Heart right ventricle (tissue), 16 donors: Measurements from ENCODE around the gene MYOF. TPM values are rescaled to one million over a fixed set of nuclear protein-coding genes. Genes with fewer than 3 reads are reported as not detected.

Source experiments
- ATAC-seq, 8 donors: fragments of 200-7000 bp; cut with Tn5 transposase; one replicate each; pipeline ENCODE4 v1.9.1; 2020; ENCODE audit warnings: mild to moderate bottlenecking in 8 of 8, moderate library complexity in 8 of 8, moderate number of reproducible peaks in 1 of 8
- DNase-seq, 2 donors: peaks; one replicate each; pipeline ENCODE4 v3.0.0-alpha.2; 2020
- H3K27ac ChIP-seq, 10 donors: fragments of 200-600 bp; sonication (generic) in 2 of 10; one replicate each; pipeline versions ENCODE4 v1.5.0 to v1.8.0; 2020 to 2022; ENCODE audit warnings: mild to moderate bottlenecking in 3 of 10
- H3K27me3 ChIP-seq, 7 donors: fragments of 200-600 bp; one replicate each; pipeline ENCODE4 v1.8.0; 2021 to 2022; ENCODE audit warnings: mild to moderate bottlenecking in 2 of 7
- H3K36me3 ChIP-seq, 9 donors: fragments of 200-600 bp; sonication (generic) in 1 of 9; one replicate each; pipeline versions ENCODE4 v1.5.0 to v1.8.0; 2020 to 2022; ENCODE audit warnings: mild to moderate bottlenecking in 2 of 9
- H3K4me1 ChIP-seq, 9 donors: fragments of 200-600 bp; sonication (generic) in 1 of 9; one replicate each; pipeline versions ENCODE4 v1.5.0 to v1.8.0; 2020 to 2022; ENCODE audit warnings: mild to moderate bottlenecking in 4 of 9
- H3K4me3 ChIP-seq, 10 donors: fragments of 200-600 bp; sonication (generic) in 2 of 10; one replicate each; pipeline versions ENCODE4 v1.5.0 to v1.8.0; 2020 to 2022; ENCODE audit warnings: mild to moderate bottlenecking in 7 of 10, moderate library complexity in 2 of 10
- H3K9me3 ChIP-seq, 11 donors: fragments of 200-600 bp in 10 of 11; sonication (generic) in 2 of 11; one replicate each; pipeline versions ENCODE4 v1.5.0 to v1.8.0; 2013 to 2022; ENCODE audit warnings: mild to moderate bottlenecking in 2 of 11, control low read depth in 1 of 11, moderate library complexity in 1 of 11
- CTCF ChIP-seq, 9 donors: fragments of 200-600 bp; sonication (generic) in 2 of 9; IDR thresholded peaks; one replicate each; pipeline versions ENCODE4 v1.5.0 to v1.8.0; 2021 to 2022; ENCODE audit warnings: antibody characterized with exemption in 9 of 9, mild to moderate bottlenecking in 5 of 9, moderate library complexity in 1 of 9
- WGBS, 2 donors: extraction: QIAGEN DNeasy Blood & Tissue Kit; methylation state at CpG; one replicate each; pipeline ENCODE4 v1.1.7; 2013; ENCODE audit warnings: inconsistent platforms in 1 of 2; 5-methylcytosine and 5-hydroxymethylcytosine counted together
- intact Hi-C, 10 donors: fragments of 100-400 bp; cut with DNase I; formaldehyde crosslinking; loops; one replicate each; pipeline versions ENCODE4 v1.11.1 to v1.14.2; 2022
- polyA plus RNA-seq, 2 donors: library from polyadenylated mRNA; stranded (reverse); fragments of 200-250 nt; gene quantifications; one replicate each; pipeline ENCODE4 v1.2.3, GENCODE V29; 2013
- total RNA-seq, 10 donors: library from RNA; stranded (reverse); fragmentation: NEBNext Ultra II Directional in 3 of 10; extraction: Animal tissue kit (Norgen Biotek cat#: 25700) in 3 of 10; gene quantifications; one replicate each; pipeline versions ENCODE4 v1.2.1 to v1.2.4, GENCODE V29; 2021 to 2023
- donor health status: Arrhythmogenic right ventricular cardiomyopathy.
- donor health status: ischemic (EF 13 %, LVEDD 7.1; RV severe dilation, severe dysfunction).
- donor health status: healthy with polysubstance abuse.
- donor health status: DM: no; HTN: yes; CAD: no.
- donor health status: DM: no; HTN: no; CAD: no.
- donor health status: ischemic (EF 25% LVEDD 6.9; RV normal size, moderate dysfunction).
- donor health status: ischemic (EF 25% LVEDD 5.7; RV mildly dilated, moderate dysfunction).
- donor health status: healthy.
- donor health status: DM: yes; HTN: yes; CAD: no.
- donor health status: Ischemic cardiomyopathy.
- donor health status: ischemic (EF 35%, LVEDD 5.7; RV mildly dilated, moderate dysfunction).
- donor health status: nonischemic (EF 11% LVEDD 7.7; RV severe dilation, severe dysfunction).
- donor health status: DM: yes; HTN: yes; CAD: no.
- donor health status: PGD.
- donor health status: ischemic (EF 29% LVEDD 5.4; RV normal size, mild dysfunction).
- donor health status: nonischemic (EF 23%, LVEDD 6.1; RV moderate dilation, normal function).

MYOF gene
- total and polyA plus RNA-seq, 12 donors, result 14.5 to 54.6 (median 36.3) TPM

GRCh38 chr10:93300981-93301380 lies 181.2 kb downstream of the MYOF start:
- no peaks in the 10 kb centered on the region for H3K9me3 ChIP-seq
- no peaks in the 10 kb centered on the region for H3K4me1 ChIP-seq
- no peak overlapping the region for H3K4me3 ChIP-seq
- H3K27ac ChIP-seq, result no peak overlapping the region
- DNase-seq, result no peak
- intact Hi-C loops, result no loop called here
- peaks cover 0 to 15% (median under 1%) of the 10 kb centered on the region in 9 donors for H3K36me3 ChIP-seq
- WGBS, 2 donors, result 92 to 94% methylated on average over 5 of the region's 5 CpGs
- no peak for TF ChIP-seq CTCF (IDR thresholded peaks at IDR 0.05)
- no peaks in the 10 kb centered on the region for H3K27me3 ChIP-seq
- no peak for ATAC-seq

DNA sequence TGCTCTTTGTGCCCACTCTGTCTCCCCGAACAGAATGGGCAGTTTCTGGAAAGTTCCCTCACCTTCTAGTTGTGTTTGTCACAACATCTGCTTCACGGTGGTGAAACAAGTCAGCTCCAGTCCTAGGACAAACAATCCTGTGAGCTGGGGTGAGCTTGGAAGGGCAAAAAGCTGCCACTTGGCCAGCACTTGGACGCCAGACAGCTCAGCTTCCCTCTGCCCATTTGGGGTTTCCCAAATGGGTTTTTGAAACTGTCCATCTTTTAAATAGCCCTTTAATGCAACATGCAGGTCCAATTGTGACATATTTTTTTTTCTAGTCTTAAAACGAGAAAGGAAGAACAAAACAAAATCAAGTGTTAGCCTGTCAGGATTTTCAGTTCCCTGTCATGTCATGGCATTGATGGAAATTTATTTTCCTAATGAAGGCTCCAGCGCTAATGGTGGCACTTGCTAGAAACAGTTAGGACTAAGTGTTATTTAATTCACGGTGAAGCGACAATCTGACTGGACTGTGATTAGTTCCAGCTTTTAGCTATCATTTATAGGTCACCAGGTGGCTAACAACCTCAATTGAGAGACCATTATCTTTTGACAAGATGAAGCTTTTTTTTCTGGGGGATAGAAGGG lies 181.7 kb downstream of the MYOF start:
- peaks cover 0 to 10% (median 0%) of the 10 kb centered on the region in 9 donors for H3K36me3 ChIP-seq
- no peaks in the 10 kb centered on the region for H3K27me3 ChIP-seq
- H3K27ac ChIP-seq, result no peak overlapping the region
- no peak for DNase-seq
- no peak overlapping the region for H3K4me3 ChIP-seq
- H3K9me3 ChIP-seq, result no peaks in the 10 kb centered on the region
- 78 to 81% methylated on average over 7 of the region's 7 CpGs for WGBS, 2 donors
- H3K4me1 ChIP-seq, result no peaks in the 10 kb centered on the region
- TF ChIP-seq CTCF (IDR thresholded peaks at IDR 0.05), result no peak
- intact Hi-C loops, result no loop called here
- no peak for ATAC-seq

DNA sequence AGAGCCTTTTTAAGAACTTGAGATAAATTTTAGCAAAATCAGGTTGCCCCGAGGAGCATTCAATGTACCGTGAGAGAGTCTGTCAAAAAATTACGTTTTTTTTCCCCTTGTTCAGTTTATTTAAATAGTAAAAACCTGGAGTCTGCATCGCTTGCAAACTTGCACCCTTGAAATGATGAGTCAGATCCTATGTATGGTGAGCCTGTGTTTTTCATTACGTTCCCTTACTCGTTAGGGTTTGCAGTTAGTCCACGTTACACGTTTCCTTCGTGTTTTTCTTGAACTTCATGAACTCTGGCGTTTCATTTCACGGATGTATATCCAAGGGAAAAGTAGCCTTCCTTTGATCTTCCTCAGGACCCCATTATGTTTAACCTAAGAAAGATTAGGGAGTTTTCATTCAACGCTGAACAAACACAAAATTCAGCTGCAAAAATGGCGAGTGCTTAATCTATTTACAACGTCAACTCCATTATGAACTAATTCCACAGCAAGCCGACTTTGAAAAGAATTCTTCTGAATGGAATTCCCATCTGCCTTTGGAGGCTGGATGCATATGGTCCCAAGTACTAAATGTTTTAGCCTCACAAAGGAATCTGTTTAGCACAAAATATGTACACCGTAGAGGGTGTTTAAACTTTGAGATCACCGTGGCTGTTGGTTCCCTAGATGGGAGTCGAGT lies 182.4 kb downstream of the MYOF start:
- Histone ChIP-seq H3K4me1 (no peaks in the 10 kb centered on the region), H3K36me3 (peaks cover 0 to 3% (median 0%) of the 10 kb centered on the region in 9 donors), H3K27me3 (no peaks in the 10 kb centered on the region), H3K4me3 (no peak overlapping the region), H3K27ac (no peak overlapping the region), H3K9me3 (no peaks in the 10 kb centered on the region)
- no peak for TF ChIP-seq CTCF (IDR thresholded peaks at IDR 0.05)
- intact Hi-C loops, result loop anchor here in 1 of 10 donors (10.0 kb wide), 1 partner anchor 415 kb away; no protein-coding TSS in a partner anchor
- 78 to 82% methylated on average over 18 of the region's 18 CpGs for WGBS, 2 donors
- DNase-seq (no peak), ATAC-seq (no peak)

GRCh38 chr10:93299195-93299594 lies 182.9 kb downstream of the MYOF start:
- H3K36me3 ChIP-seq, result no peaks in the 10 kb centered on the region
- intact Hi-C loops, result loop anchor here in 1 of 10 donors (10.0 kb wide), 1 partner anchor 414 kb away; no protein-coding TSS in a partner anchor
- WGBS, 2 donors, result 64 to 66% methylated on average over 6 of the region's 6 CpGs
- TF ChIP-seq CTCF (IDR thresholded peaks at IDR 0.05), result no peak
- no peak overlapping the region for H3K4me3 ChIP-seq
- H3K9me3 ChIP-seq, result no peaks in the 10 kb centered on the region
- no peaks in the 10 kb centered on the region for H3K4me1 ChIP-seq
- H3K27ac ChIP-seq, result no peak overlapping the region
- DNase-seq (no peak), ATAC-seq (no peak)
- H3K27me3 ChIP-seq, result no peaks in the 10 kb centered on the region
